GM12865 (cell line): ENCODE data around the gene C1QTNF2.

ENCODE experiments used
- DNase-seq: peaks from one replicate; pipeline ENCODE4 v3.0.0; 2010; ENCODE audit warnings: low read depth
- H3K4me3 ChIP-seq: 2 replicates; pipeline ENCODE4 v1.5.1; 2011; ENCODE audit warnings: mild to moderate bottlenecking, low read depth, low read length, control low read depth
- TF ChIP-seq, protein P1 (sequence below): IDR thresholded peaks from 2 replicates; pipeline ENCODE4 v1.5.1; 2011; ENCODE audit warnings: low read length, control low read depth, low read depth, inconsistent platforms; ENCODE audit not compliant: insufficient read depth; ENCODE audit errors: missing control alignments

The C1QTNF2 gene

DNA sequence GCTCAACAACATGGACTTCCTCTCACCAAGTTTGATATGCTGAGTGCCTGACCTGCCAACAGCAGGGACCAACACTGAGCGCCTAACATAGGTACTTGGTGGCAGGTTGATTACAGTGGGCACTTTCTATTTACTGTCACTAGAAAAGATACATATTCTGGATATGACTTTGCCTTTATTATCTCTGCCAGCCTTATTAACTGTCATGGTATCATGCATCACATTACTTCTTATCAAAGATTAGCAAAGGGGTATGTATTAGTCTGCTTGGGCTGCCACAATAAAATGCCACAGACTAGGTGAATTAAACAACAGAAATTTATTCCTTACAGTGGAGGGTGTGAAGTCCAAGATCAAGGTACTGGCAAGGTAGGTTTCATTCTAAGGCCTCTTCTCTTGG lies 14.3 kb upstream of the C1QTNF2 start:
- H3K4me3 ChIP-seq, result no peak overlapping the region
- TF ChIP-seq, protein P1, sequence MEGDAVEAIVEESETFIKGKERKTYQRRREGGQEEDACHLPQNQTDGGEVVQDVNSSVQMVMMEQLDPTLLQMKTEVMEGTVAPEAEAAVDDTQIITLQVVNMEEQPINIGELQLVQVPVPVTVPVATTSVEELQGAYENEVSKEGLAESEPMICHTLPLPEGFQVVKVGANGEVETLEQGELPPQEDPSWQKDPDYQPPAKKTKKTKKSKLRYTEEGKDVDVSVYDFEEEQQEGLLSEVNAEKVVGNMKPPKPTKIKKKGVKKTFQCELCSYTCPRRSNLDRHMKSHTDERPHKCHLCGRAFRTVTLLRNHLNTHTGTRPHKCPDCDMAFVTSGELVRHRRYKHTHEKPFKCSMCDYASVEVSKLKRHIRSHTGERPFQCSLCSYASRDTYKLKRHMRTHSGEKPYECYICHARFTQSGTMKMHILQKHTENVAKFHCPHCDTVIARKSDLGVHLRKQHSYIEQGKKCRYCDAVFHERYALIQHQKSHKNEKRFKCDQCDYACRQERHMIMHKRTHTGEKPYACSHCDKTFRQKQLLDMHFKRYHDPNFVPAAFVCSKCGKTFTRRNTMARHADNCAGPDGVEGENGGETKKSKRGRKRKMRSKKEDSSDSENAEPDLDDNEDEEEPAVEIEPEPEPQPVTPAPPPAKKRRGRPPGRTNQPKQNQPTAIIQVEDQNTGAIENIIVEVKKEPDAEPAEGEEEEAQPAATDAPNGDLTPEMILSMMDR, result no peak
- no peak for DNase-seq

DNA sequence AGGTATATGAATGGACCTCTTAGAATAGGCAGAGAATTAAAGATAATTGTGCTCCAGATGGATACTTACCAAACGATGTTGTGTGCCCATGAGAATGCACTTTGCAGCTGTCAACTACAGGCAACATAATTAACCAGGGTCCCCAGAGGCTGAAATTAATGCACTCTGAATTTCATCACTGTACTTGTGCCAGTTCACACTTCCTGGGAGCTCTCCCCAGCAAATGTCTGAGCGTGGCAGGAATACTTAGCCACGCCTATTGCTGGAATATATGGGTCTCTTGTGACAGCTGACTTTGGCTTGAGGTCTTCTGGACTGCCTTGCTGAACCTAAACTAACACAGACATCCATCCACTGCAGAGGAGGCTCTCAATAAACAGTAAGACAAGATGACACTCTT lies 11.9 kb upstream of the C1QTNF2 start:
- DNase-seq, result no peak
- H3K4me3 ChIP-seq, result no peak overlapping the region
- TF ChIP-seq, protein P1, result no peak

DNA sequence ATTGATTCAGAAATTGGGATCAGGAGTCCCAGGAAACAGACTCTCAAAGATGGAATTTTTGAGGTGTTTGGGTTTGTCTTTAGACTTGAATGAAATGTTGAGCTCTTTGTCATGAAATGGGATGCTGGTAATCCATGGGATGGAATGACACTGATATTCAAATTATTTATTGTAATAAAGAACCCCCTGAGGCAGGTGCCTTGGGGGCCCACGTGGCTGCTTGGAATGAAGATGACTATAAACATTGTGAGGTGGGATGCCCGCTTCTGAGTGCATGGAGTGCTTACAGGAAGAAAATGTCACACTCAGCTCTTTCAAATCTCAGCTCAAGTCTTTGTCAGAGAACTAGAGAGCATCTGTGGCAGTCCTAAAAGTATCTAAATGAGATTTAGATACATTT lies 9.6 kb upstream of the C1QTNF2 start:
- no peak for DNase-seq
- no peak overlapping the region for H3K4me3 ChIP-seq
- TF ChIP-seq, protein P1, result no peak

DNA sequence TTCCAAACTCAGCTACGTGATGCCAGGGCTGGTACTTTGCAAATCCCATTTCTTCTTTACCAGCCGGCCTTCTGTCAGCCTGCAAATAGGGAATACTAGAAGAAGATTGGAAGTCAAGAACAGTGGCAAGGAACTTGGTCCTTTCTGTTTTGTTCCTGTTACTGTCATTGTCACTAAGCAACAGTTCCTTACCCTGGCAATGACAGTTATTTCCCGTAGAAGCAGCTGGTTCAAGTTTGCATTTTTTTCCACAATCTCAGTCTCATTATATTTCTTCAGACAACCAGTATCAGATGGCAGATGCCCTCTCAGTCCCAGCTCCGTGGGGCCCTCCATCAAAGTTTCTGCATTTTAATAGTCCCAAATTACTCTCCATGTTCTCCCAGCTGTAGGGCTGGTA lies 9.1 kb upstream of the C1QTNF2 start:
- no peak overlapping the region for H3K4me3 ChIP-seq
- TF ChIP-seq, protein P1, result no peak
- DNase-seq, result no peak

DNA sequence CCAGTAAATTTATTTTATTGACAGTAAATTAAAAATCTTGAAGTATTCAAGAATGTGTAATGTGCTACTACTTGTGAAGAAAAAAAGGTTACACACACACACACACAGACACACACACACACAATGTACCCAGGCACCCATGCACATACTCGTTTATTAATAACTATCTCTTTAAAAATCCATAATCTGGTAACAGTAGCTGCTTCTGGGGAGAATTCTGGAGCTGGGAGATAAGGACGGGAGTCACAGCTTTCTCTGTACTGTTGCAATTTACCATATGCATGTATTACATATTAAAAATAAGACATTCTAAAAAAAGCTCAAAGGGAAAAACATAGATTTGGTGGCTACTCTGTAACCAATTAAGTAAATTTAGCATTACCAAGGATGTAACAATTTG lies 7.9 kb upstream of the C1QTNF2 start:
- TF ChIP-seq, protein P1, result no peak
- no peak for DNase-seq
- no peak overlapping the region for H3K4me3 ChIP-seq

DNA sequence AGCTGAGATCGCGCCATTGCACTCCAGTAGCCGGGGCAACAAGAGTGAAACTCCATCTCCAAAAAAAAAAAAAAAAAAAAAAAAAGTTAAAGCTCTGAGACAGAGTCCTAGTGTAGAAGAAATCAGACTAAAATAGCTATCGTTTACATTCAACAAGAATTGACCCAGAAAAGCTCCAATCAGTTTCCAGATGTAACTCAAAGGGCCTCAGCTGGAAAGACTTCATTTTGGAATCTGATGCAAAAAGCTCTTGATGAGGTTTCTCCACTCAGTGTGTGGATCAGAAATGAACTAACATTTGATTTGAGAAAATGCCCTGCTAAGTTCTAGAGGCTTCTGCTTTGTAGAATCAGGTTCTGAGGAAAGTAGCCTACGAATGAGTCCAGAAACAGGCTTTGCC lies 7.2 kb upstream of the C1QTNF2 start:
- DNase-seq, result no peak
- TF ChIP-seq, protein P1, result no peak
- no peak overlapping the region for H3K4me3 ChIP-seq

DNA sequence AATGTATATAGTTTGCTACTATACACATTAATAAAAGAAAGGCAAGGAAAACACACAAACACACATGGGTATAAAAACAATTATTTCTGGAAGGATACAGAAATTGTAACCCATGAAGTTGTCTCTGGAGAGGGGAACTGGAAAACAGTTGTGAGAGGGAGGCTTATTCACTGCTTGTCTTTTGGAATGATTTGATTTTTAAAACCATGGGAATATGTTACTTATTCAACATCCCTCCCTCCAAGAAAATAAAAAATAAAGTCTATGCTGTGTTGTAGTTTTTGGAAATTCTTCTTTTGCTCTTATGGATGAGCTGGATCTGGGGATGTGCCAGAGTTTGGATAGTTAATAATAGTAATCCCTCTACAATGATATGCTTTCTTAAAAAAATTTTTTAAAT lies 6.0 kb upstream of the C1QTNF2 start:
- no peak overlapping the region for H3K4me3 ChIP-seq
- TF ChIP-seq, protein P1, result no peak
- DNase-seq, result no peak
